Neural cell (in vitro differentiated cells): ENCODE measurements around the gene UGT2B28.
"Not testable (repeated sequence)": the region's sequence is repeated elsewhere in the genome, so short reads cannot be mapped to it uniquely, and the experiment has no call there.

Source experiments
- EZH2 ChIP-seq: fragments of 200-600, 300-800 bp; shearing (Covaris generic), sonication (generic); IDR thresholded peaks from 2 replicates; pipeline ENCODE4 v1.6.1; 2014; ENCODE audit warnings: antibody characterized with exemption, low read length, borderline replicate concordance, mild to moderate bottlenecking; ENCODE audit not compliant: insufficient read depth, poor library complexity, severe bottlenecking
- TF ChIP-seq, protein P1 (sequence below): IDR thresholded peaks from 2 replicates; pipeline ENCODE4 v1.6.1; 2012; ENCODE audit warnings: borderline replicate concordance
- TF ChIP-seq, protein P2 (sequence below): fragments of 450-650 bp; IDR thresholded peaks from 2 replicates; pipeline ENCODE4 v1.5.1; 2014; ENCODE audit warnings: antibody characterized with exemption, mild to moderate bottlenecking, moderate library complexity; ENCODE audit not compliant: poor library complexity, severe bottlenecking

- TF ChIP-seq EZH2, result not testable (repeated sequence)
- TF ChIP-seq, protein P1, sequence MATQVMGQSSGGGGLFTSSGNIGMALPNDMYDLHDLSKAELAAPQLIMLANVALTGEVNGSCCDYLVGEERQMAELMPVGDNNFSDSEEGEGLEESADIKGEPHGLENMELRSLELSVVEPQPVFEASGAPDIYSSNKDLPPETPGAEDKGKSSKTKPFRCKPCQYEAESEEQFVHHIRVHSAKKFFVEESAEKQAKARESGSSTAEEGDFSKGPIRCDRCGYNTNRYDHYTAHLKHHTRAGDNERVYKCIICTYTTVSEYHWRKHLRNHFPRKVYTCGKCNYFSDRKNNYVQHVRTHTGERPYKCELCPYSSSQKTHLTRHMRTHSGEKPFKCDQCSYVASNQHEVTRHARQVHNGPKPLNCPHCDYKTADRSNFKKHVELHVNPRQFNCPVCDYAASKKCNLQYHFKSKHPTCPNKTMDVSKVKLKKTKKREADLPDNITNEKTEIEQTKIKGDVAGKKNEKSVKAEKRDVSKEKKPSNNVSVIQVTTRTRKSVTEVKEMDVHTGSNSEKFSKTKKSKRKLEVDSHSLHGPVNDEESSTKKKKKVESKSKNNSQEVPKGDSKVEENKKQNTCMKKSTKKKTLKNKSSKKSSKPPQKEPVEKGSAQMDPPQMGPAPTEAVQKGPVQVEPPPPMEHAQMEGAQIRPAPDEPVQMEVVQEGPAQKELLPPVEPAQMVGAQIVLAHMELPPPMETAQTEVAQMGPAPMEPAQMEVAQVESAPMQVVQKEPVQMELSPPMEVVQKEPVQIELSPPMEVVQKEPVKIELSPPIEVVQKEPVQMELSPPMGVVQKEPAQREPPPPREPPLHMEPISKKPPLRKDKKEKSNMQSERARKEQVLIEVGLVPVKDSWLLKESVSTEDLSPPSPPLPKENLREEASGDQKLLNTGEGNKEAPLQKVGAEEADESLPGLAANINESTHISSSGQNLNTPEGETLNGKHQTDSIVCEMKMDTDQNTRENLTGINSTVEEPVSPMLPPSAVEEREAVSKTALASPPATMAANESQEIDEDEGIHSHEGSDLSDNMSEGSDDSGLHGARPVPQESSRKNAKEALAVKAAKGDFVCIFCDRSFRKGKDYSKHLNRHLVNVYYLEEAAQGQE, result not testable (repeated sequence)
- TF ChIP-seq, protein P2, sequence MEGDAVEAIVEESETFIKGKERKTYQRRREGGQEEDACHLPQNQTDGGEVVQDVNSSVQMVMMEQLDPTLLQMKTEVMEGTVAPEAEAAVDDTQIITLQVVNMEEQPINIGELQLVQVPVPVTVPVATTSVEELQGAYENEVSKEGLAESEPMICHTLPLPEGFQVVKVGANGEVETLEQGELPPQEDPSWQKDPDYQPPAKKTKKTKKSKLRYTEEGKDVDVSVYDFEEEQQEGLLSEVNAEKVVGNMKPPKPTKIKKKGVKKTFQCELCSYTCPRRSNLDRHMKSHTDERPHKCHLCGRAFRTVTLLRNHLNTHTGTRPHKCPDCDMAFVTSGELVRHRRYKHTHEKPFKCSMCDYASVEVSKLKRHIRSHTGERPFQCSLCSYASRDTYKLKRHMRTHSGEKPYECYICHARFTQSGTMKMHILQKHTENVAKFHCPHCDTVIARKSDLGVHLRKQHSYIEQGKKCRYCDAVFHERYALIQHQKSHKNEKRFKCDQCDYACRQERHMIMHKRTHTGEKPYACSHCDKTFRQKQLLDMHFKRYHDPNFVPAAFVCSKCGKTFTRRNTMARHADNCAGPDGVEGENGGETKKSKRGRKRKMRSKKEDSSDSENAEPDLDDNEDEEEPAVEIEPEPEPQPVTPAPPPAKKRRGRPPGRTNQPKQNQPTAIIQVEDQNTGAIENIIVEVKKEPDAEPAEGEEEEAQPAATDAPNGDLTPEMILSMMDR, result not testable (repeated sequence)
These were observed at the start of gene UGT2B28 for GRCh38 chr4:69280081-69280480.
